K562 (cell line): ENCODE data around the gene TFPI2. TPM values are rescaled to one million over a fixed set of nuclear protein-coding genes. Genes with fewer than 3 reads are reported as not detected.

Experiments
- ATAC-seq: fragments of 200-7000 bp; cut with Tn5 transposase; 3 replicates; pipeline ENCODE4 v1.9.1; 2020; ENCODE audit warnings: moderate library complexity
- BruUV-seq: library from RNA; stranded (reverse); fragments of 400-500 nt; replicated peaks from 2 replicates; lab custom pipeline; 2021; lab: Mats Ljungman, UMichigan
- CTCF ChIA-PET: fragments of 300-600 bp; formaldehyde crosslinking; extraction: SDS; loops from one replicate; lab custom pipeline; 2021; ENCODE audit warnings: low intra/inter-chr PET ratio; lab: Yijun Ruan, JAX
- POLR2A ChIA-PET: fragments of 300-600, 350-650 bp; sonication (Branson Sonifier 250); formaldehyde crosslinking; extraction: SDS; loops from one replicate; lab custom pipeline; 2021; ENCODE audit warnings: antibody characterized with exemption, inconsistent platforms; lab: Yijun Ruan, JAX
- DNase-seq, 4 experiments: peaks; one replicate each; pipeline versions ENCODE4 v3.0.0 to v3.0.0-alpha.2; 2011 to 2018; ENCODE audit warnings: low spot score in 3 of 4, mixed read lengths in 3 of 4; ENCODE audit errors: extremely low read depth in 1 of 4
- FAIRE-seq: peaks from 2 replicates; lab custom pipeline; 2011; peaks lifted over from hg19 to GRCh38; lab: Jason Lieb, UNC
- H2AFZ ChIP-seq: 2 replicates; pipeline ENCODE4 v1.6.0; 2011; ENCODE audit warnings: low read depth, low read length, control low read depth, inconsistent platforms
- H3K27ac ChIP-seq: fragments of 200-600 bp; 3 replicates; pipeline ENCODE4 v1.8.0; 2011; ENCODE audit warnings: low read depth, mild to moderate bottlenecking, control low read depth, inconsistent platforms, low read length, moderate library complexity, mixed read lengths; ENCODE audit errors: extremely low read depth
- H3K27me3 ChIP-seq, 2 experiments: fragments of 300-600 bp in 1 of 2; 2 replicates in 1 of 2; 3 replicates in 1 of 2; pipeline versions ENCODE4 v1.6.0 to v1.8.0; 2011; ENCODE audit warnings: inconsistent platforms in 2 of 2, low read length in 2 of 2, mild to moderate bottlenecking in 1 of 2, mixed read lengths in 1 of 2, moderate library complexity in 1 of 2; ENCODE audit not compliant: control insufficient read depth in 2 of 2, insufficient read depth in 2 of 2
- H3K36me3 ChIP-seq: fragments of 300-600 bp; 3 replicates; pipeline ENCODE4 v1.8.0; 2011; ENCODE audit warnings: mild to moderate bottlenecking, low read length, inconsistent platforms; ENCODE audit not compliant: control insufficient read depth, insufficient read depth
- H3K4me1 ChIP-seq, 2 experiments: fragments of 200-600 bp in 1 of 2; replicated peaks in 1 of 2; 2 replicates in 1 of 2; 3 replicates in 1 of 2; pipeline versions ENCODE4 v1.5.1 to v1.8.0; 2011; ENCODE audit warnings: inconsistent platforms in 2 of 2, low read length in 2 of 2, mild to moderate bottlenecking in 1 of 2, mixed read lengths in 1 of 2, moderate library complexity in 1 of 2; ENCODE audit not compliant: control insufficient read depth in 2 of 2, insufficient read depth in 2 of 2
- H3K4me2 ChIP-seq: 2 replicates; pipeline ENCODE4 v1.6.1; 2011; ENCODE audit warnings: low read length, control low read depth, inconsistent platforms, mixed read lengths; ENCODE audit not compliant: insufficient read depth
- H3K4me3 ChIP-seq: fragments of 200-600 bp; sonication (generic), shearing (Covaris generic); 2 replicates; pipeline ENCODE4 v1.5.1; 2016; ENCODE audit warnings: control low read depth, inconsistent platforms
- H3K79me2 ChIP-seq: fragments of 200-600 bp; 3 replicates; pipeline ENCODE4 v1.8.0; 2011; ENCODE audit warnings: low read length, inconsistent platforms; ENCODE audit not compliant: control insufficient read depth, insufficient read depth
- H3K9ac ChIP-seq, 2 experiments: 2 replicates each; pipeline versions ENCODE4 v1.6.0 to v1.6.1; 2011; ENCODE audit warnings: low read depth in 2 of 2, low read length in 2 of 2, control low read depth in 1 of 2, inconsistent platforms in 1 of 2, mild to moderate bottlenecking in 1 of 2, mixed read lengths in 1 of 2; ENCODE audit not compliant: insufficient read depth in 1 of 2
- H3K9me1 ChIP-seq: one replicate; pipeline ENCODE4 v1.6.0; 2011; ENCODE audit warnings: inconsistent platforms, mild to moderate bottlenecking, low read length, moderate library complexity; ENCODE audit not compliant: control insufficient read depth, insufficient read depth
- H3K9me3 ChIP-seq: replicated peaks from 2 replicates; pipeline ENCODE4 v1.5.1; 2011; ENCODE audit warnings: low read depth, low read length, inconsistent platforms; ENCODE audit not compliant: control insufficient read depth, insufficient read depth
- H4K20me1 ChIP-seq: replicated peaks from 2 replicates; pipeline ENCODE4 v1.6.1; 2011; ENCODE audit warnings: low read length, inconsistent platforms, mixed read lengths; ENCODE audit not compliant: control insufficient read depth, insufficient read depth
- ATF7 ChIP-seq: fragments of 450-650 bp; IDR thresholded peaks from 2 replicates; pipeline ENCODE4 v1.7.1; 2014; ENCODE audit warnings: mild to moderate bottlenecking, moderate library complexity
- BACH1 ChIP-seq: fragments of 200-800 bp; sonication (Bioruptor generic); IDR thresholded peaks from 2 replicates; pipeline ENCODE4 v1.6.1; 2016; ENCODE audit warnings: missing genetic modification characterization, missing compliant biosample characterization
- ELF1 ChIP-seq: fragments of 200-800 bp; sonication (Bioruptor generic); IDR thresholded peaks from 2 replicates; pipeline ENCODE4 v1.6.1; 2016; ENCODE audit warnings: missing genetic modification characterization, missing compliant biosample characterization
- HDAC8 ChIP-seq: fragments of 450-650 bp; IDR thresholded peaks from 2 replicates; pipeline ENCODE4 v1.6.1; 2016; ENCODE audit warnings: mild to moderate bottlenecking, missing genetic modification characterization, moderate library complexity, missing compliant biosample characterization
- HMGN3 ChIP-seq: IDR thresholded peaks from 2 replicates; pipeline ENCODE4 v1.6.1; 2011; ENCODE audit warnings: borderline replicate concordance, low read depth, mild to moderate bottlenecking, mixed read lengths, low read length; ENCODE audit not compliant: insufficient read length; ENCODE audit errors: extremely low read depth
- MTA3 ChIP-seq: fragments of 450-650 bp; formaldehyde crosslinking; IDR thresholded peaks from 2 replicates; pipeline ENCODE4 v1.6.1; 2017; ENCODE audit warnings: mild to moderate bottlenecking, borderline replicate concordance
- OTX1 ChIP-seq: fragments of 450-650 bp; formaldehyde crosslinking; IDR thresholded peaks from 2 replicates; pipeline ENCODE4 v1.4.0; 2022; ENCODE audit warnings: mild to moderate bottlenecking
- POLR2G ChIP-seq: fragments of 200-400 bp; formaldehyde crosslinking; IDR thresholded peaks from 2 replicates; pipeline ENCODE4 v1.6.1; 2017; ENCODE audit warnings: low read depth, mild to moderate bottlenecking, antibody characterized with exemption, low read length, moderate library complexity
- RBM14 ChIP-seq: fragments of 200-400 bp; formaldehyde crosslinking; IDR thresholded peaks from 2 replicates; pipeline ENCODE4 v1.6.1; 2018; ENCODE audit warnings: low read depth, mild to moderate bottlenecking, low read length, moderate library complexity, borderline replicate concordance; ENCODE audit not compliant: insufficient read depth
- SRSF9 ChIP-seq: fragments of 200-400 bp; formaldehyde crosslinking; IDR thresholded peaks from 2 replicates; pipeline ENCODE4 v1.6.1; 2017; ENCODE audit warnings: low read depth, low read length, borderline replicate concordance
- ZNF134 ChIP-seq: fragments of 250-450 bp; sonication (Bioruptor Pico); conservative IDR thresholded peaks from 2 replicates; pipeline ENCODE4 v1.4.0; 2020
- ZNF217 ChIP-seq: sonication (generic); formaldehyde crosslinking; IDR thresholded peaks from 2 replicates; pipeline ENCODE4 v1.8.0; 2022; ENCODE audit warnings: mild to moderate bottlenecking, missing genetic modification reagents
- WGBS: fragments of 100-300 bp; shearing (Covaris generic); methylation state at CpG from one replicate; pipeline ENCODE4 v1.1.6; 2016; ENCODE audit warnings: low coverage, mixed read lengths; ENCODE audit not compliant: insufficient coverage; ENCODE audit errors: missing lambda C conversion rate; 5-methylcytosine and 5-hydroxymethylcytosine counted together
- in situ Hi-C: fragments of 300-500 bp; cut with MboI; formaldehyde crosslinking; loops from 4 replicates; pipeline ENCODE4 v1.15.0; 2018; ENCODE audit warnings: inconsistent platforms, mixed read lengths
- intact Hi-C: fragments of 100-400 bp; cut with micrococcal nuclease; formaldehyde crosslinking; loops from 2 replicates; pipeline ENCODE4 v1.14.2; 2022
- polyA plus RNA-seq, 8 experiments: library from polyadenylated mRNA; depleted of rRNA in 4 of 8; stranded (reverse) in 5 of 8; unstranded in 3 of 8; fragments of >200 nt; fragmentation: Nextera tagmentation in 2 of 8; fragmentation: Illumina TruSeq in 1 of 8; extraction: Ambion mirVana in 2 of 8; extraction: Trizol in 1 of 8; gene quantifications; 2 replicates each; pipeline versions ENCODE4 v1.2.1 to v1.2.3, GENCODE V29; 2011 to 2014; ENCODE audit warnings: inconsistent platforms in 1 of 8, missing spikeins in 1 of 8
- total RNA-seq, 7 experiments: library from RNA; depleted of rRNA in 6 of 7; stranded (reverse); fragments of >200 nt in 6 of 7; fragmentation: Illumina TruSeq in 2 of 7; extraction: Trizol in 2 of 7; gene quantifications; 2 replicates each; pipeline versions ENCODE4 v1.2.1 to v1.2.3, GENCODE V29; 2011 to 2021; ENCODE audit warnings: low replicate concordance in 1 of 7
- TF ChIP-seq, protein P1 (sequence below): fragments of 450-650 bp; formaldehyde crosslinking; IDR thresholded peaks from 2 replicates; pipeline ENCODE4 v1.4.0; 2022; ENCODE audit warnings: missing genetic modification characterization

TFPI2 gene
- total and polyA plus RNA-seq, 9 of the 15 experiments (the other 6 are each of a cell fraction or from before 2014, with no cell fraction given): 0.07 to 0.25 (median 0.11) TPM; not detected in 4

- Histone ChIP-seq H2AFZ (no peak overlapping the region), H3K4me3 (no peak overlapping the region), H3K9me1 (no peaks in the 10 kb centered on the region), H4K20me1 (no peaks in the 10 kb centered on the region), H3K9me3 (no peaks in the 10 kb centered on the region), H3K27ac (no peak overlapping the region), H3K4me1 (no peaks in the 10 kb centered on the region), H3K36me3 (no peaks in the 10 kb centered on the region), H3K27me3 (peaks cover 0 to 7% of the 10 kb centered on the region in 2 experiments; a peak in 2 of 5 replicates), H3K9ac (no peak overlapping the region), H3K4me2 (no peak overlapping the region), H3K79me2 (no peaks in the 10 kb centered on the region)
- ATAC-seq (no peak), DNase-seq (no peak), FAIRE-seq (no peak)
- ChIA-PET POLR2A (no interaction called here), CTCF (no interaction called here)
- BruUV-seq: no TSS peak
- WGBS: 4% methylated on average over 1 of the region's 1 CpG
- in situ Hi-C loops: no loop called here
- intact Hi-C loops: no loop called here
- TF ChIP-seq MTA3 (no peak), SRSF9 (no peak), RBM14 (no peak), POLR2G (no peak), HDAC8 (no peak), ZNF217 (no peak), OTX1 (no peak), HMGN3 (no peak), ZNF134 (no peak), BACH1 (tag) (no peak), ATF7 (no peak), ELF1 (tag) (no peak)
- TF ChIP-seq, protein P1, sequence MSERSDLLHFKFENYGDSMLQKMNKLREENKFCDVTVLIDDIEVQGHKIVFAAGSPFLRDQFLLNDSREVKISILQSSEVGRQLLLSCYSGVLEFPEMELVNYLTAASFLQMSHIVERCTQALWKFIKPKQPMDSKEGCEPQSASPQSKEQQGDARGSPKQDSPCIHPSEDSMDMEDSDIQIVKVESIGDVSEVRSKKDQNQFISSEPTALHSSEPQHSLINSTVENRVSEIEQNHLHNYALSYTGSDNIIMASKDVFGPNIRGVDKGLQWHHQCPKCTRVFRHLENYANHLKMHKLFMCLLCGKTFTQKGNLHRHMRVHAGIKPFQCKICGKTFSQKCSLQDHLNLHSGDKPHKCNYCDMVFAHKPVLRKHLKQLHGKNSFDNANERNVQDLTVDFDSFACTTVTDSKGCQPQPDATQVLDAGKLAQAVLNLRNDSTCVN (CRISPR knock-in tag): no peak
Observed at GRCh38 chr7:93884541-93884940, 6.0 kb downstream of the TFPI2 start.
